K562 (cell line): ENCODE data around the gene TENM4. TPM values are rescaled to one million over a fixed set of nuclear protein-coding genes. Genes with fewer than 3 reads are reported as not detected.
A peak's percentile ranks its signal among the peaks of the same experiment; 100 is the strongest.

ENCODE experiments used
- ATAC-seq: fragments of 200-7000 bp; cut with Tn5 transposase; 3 replicates; pipeline ENCODE4 v1.9.1; 2020; ENCODE audit warnings: moderate library complexity
- BruUV-seq: library from RNA; stranded (reverse); fragments of 400-500 nt; replicated peaks from 2 replicates; lab custom pipeline; 2021; lab: Mats Ljungman, UMichigan
- CTCF ChIA-PET: fragments of 300-600 bp; formaldehyde crosslinking; extraction: SDS; loops from one replicate; lab custom pipeline; 2021; ENCODE audit warnings: low intra/inter-chr PET ratio; lab: Yijun Ruan, JAX
- POLR2A ChIA-PET: fragments of 300-600, 350-650 bp; sonication (Branson Sonifier 250); formaldehyde crosslinking; extraction: SDS; loops from one replicate; lab custom pipeline; 2021; ENCODE audit warnings: antibody characterized with exemption, inconsistent platforms; lab: Yijun Ruan, JAX
- DNase-seq, 4 experiments: peaks; one replicate each; pipeline versions ENCODE4 v3.0.0 to v3.0.0-alpha.2; 2011 to 2018; ENCODE audit warnings: low spot score in 3 of 4, mixed read lengths in 3 of 4; ENCODE audit errors: extremely low read depth in 1 of 4
- FAIRE-seq: peaks from 2 replicates; lab custom pipeline; 2011; peaks lifted over from hg19 to GRCh38; lab: Jason Lieb, UNC
- H2AFZ ChIP-seq: 2 replicates; pipeline ENCODE4 v1.6.0; 2011; ENCODE audit warnings: low read depth, low read length, control low read depth, inconsistent platforms
- H3K27ac ChIP-seq: fragments of 200-600 bp; 3 replicates; pipeline ENCODE4 v1.8.0; 2011; ENCODE audit warnings: low read depth, mild to moderate bottlenecking, control low read depth, inconsistent platforms, low read length, moderate library complexity, mixed read lengths; ENCODE audit errors: extremely low read depth
- H3K27me3 ChIP-seq, 2 experiments: fragments of 300-600 bp in 1 of 2; 2 replicates in 1 of 2; 3 replicates in 1 of 2; pipeline versions ENCODE4 v1.6.0 to v1.8.0; 2011; ENCODE audit warnings: inconsistent platforms in 2 of 2, low read length in 2 of 2, mild to moderate bottlenecking in 1 of 2, mixed read lengths in 1 of 2, moderate library complexity in 1 of 2; ENCODE audit not compliant: control insufficient read depth in 2 of 2, insufficient read depth in 2 of 2
- H3K36me3 ChIP-seq: fragments of 300-600 bp; 3 replicates; pipeline ENCODE4 v1.8.0; 2011; ENCODE audit warnings: mild to moderate bottlenecking, low read length, inconsistent platforms; ENCODE audit not compliant: control insufficient read depth, insufficient read depth
- H3K4me1 ChIP-seq, 2 experiments: fragments of 200-600 bp in 1 of 2; replicated peaks in 1 of 2; 2 replicates in 1 of 2; 3 replicates in 1 of 2; pipeline versions ENCODE4 v1.5.1 to v1.8.0; 2011; ENCODE audit warnings: inconsistent platforms in 2 of 2, low read length in 2 of 2, mild to moderate bottlenecking in 1 of 2, mixed read lengths in 1 of 2, moderate library complexity in 1 of 2; ENCODE audit not compliant: control insufficient read depth in 2 of 2, insufficient read depth in 2 of 2
- H3K4me2 ChIP-seq: 2 replicates; pipeline ENCODE4 v1.6.1; 2011; ENCODE audit warnings: low read length, control low read depth, inconsistent platforms, mixed read lengths; ENCODE audit not compliant: insufficient read depth
- H3K4me3 ChIP-seq: fragments of 200-600 bp; sonication (generic), shearing (Covaris generic); 2 replicates; pipeline ENCODE4 v1.5.1; 2016; ENCODE audit warnings: control low read depth, inconsistent platforms
- H3K79me2 ChIP-seq: fragments of 200-600 bp; 3 replicates; pipeline ENCODE4 v1.8.0; 2011; ENCODE audit warnings: low read length, inconsistent platforms; ENCODE audit not compliant: control insufficient read depth, insufficient read depth
- H3K9ac ChIP-seq, 2 experiments: 2 replicates each; pipeline versions ENCODE4 v1.6.0 to v1.6.1; 2011; ENCODE audit warnings: low read depth in 2 of 2, low read length in 2 of 2, control low read depth in 1 of 2, inconsistent platforms in 1 of 2, mild to moderate bottlenecking in 1 of 2, mixed read lengths in 1 of 2; ENCODE audit not compliant: insufficient read depth in 1 of 2
- H3K9me1 ChIP-seq: one replicate; pipeline ENCODE4 v1.6.0; 2011; ENCODE audit warnings: inconsistent platforms, mild to moderate bottlenecking, low read length, moderate library complexity; ENCODE audit not compliant: control insufficient read depth, insufficient read depth
- H3K9me3 ChIP-seq: replicated peaks from 2 replicates; pipeline ENCODE4 v1.5.1; 2011; ENCODE audit warnings: low read depth, low read length, inconsistent platforms; ENCODE audit not compliant: control insufficient read depth, insufficient read depth
- H4K20me1 ChIP-seq: replicated peaks from 2 replicates; pipeline ENCODE4 v1.6.1; 2011; ENCODE audit warnings: low read length, inconsistent platforms, mixed read lengths; ENCODE audit not compliant: control insufficient read depth, insufficient read depth
- TRIM25 ChIP-seq: fragments of 450-650 bp; IDR thresholded peaks from 2 replicates; pipeline ENCODE4 v1.7.0; 2016; ENCODE audit warnings: borderline replicate concordance
- ZFP36 ChIP-seq: fragments of 150-350 bp; IDR thresholded peaks from 2 replicates; pipeline ENCODE4 v1.6.1; 2018; ENCODE audit warnings: low read length, low read depth; ENCODE audit not compliant: partially characterized antibody
- WGBS: fragments of 100-300 bp; shearing (Covaris generic); methylation state at CpG from one replicate; pipeline ENCODE4 v1.1.6; 2016; ENCODE audit warnings: low coverage, mixed read lengths; ENCODE audit not compliant: insufficient coverage; ENCODE audit errors: missing lambda C conversion rate; 5-methylcytosine and 5-hydroxymethylcytosine counted together
- in situ Hi-C: fragments of 300-500 bp; cut with MboI; formaldehyde crosslinking; loops from 4 replicates; pipeline ENCODE4 v1.15.0; 2018; ENCODE audit warnings: inconsistent platforms, mixed read lengths
- intact Hi-C: fragments of 100-400 bp; cut with micrococcal nuclease; formaldehyde crosslinking; loops from 2 replicates; pipeline ENCODE4 v1.14.2; 2022
- polyA plus RNA-seq, 8 experiments: library from polyadenylated mRNA; depleted of rRNA in 4 of 8; stranded (reverse) in 5 of 8; unstranded in 3 of 8; fragments of >200 nt; fragmentation: Nextera tagmentation in 2 of 8; fragmentation: Illumina TruSeq in 1 of 8; extraction: Ambion mirVana in 2 of 8; extraction: Trizol in 1 of 8; gene quantifications; 2 replicates each; pipeline versions ENCODE4 v1.2.1 to v1.2.3, GENCODE V29; 2011 to 2014; ENCODE audit warnings: inconsistent platforms in 1 of 8, missing spikeins in 1 of 8
- total RNA-seq, 7 experiments: library from RNA; depleted of rRNA in 6 of 7; stranded (reverse); fragments of >200 nt in 6 of 7; fragmentation: Illumina TruSeq in 2 of 7; extraction: Trizol in 2 of 7; gene quantifications; 2 replicates each; pipeline versions ENCODE4 v1.2.1 to v1.2.3, GENCODE V29; 2011 to 2021; ENCODE audit warnings: low replicate concordance in 1 of 7

TENM4 gene
- total and polyA plus RNA-seq, 9 of the 15 experiments (the other 6 are each of a cell fraction or from before 2014, with no cell fraction given), result 0.16 TPM; not detected in 8

DNA sequence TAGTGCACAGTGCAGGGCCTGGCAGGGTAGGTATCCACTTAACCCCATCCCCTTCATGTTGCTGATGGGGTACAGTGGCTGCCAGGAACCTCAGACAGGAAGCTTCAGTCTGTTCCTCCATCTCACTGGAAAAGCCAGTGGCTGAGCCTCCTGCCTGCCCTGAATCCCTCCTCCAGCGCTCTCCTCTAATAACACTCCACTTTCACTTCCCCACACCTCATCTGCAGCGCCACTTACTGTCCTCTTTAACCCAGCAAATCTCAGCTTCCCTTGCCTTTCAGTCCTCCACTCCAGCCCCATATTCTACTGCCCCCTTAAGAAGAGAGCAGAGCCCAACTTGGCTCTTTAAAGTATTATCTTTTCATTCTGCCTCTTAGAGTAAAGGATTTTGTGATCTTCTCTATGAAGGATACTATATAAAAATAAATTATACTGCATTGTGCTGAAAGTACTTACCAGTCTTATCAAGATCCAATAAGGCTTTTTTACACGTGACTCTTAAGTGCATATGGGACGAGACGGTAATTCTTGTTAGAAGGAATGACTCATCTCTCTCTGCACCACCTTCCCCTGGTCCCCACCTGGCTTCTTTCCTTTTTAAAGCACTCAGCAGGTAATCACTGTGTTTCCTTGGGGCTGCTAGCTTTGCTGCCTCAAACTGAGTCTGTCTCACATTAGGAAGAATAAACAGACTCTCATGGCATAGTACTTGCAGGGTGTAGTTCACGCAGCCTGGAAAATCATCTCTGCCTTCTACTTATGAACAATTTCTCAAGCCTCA is 628.1 kb downstream of the TENM4 start:
- Histone ChIP-seq H3K36me3 (no peaks in the 10 kb centered on the region), H3K9me1 (no peaks in the 10 kb centered on the region), H3K27ac (no peak overlapping the region), H4K20me1 (no peaks in the 10 kb centered on the region), H3K9ac (no peak overlapping the region), H2AFZ (no peak overlapping the region), H3K27me3 (no peaks in the 10 kb centered on the region), H3K4me3 (no peak overlapping the region), H3K79me2 (no peaks in the 10 kb centered on the region), H3K4me2 (no peak overlapping the region), H3K9me3 (no peaks in the 10 kb centered on the region), H3K4me1 (no peaks in the 10 kb centered on the region)
- TF ChIP-seq ZFP36 (peak; percentile 68), TRIM25 (no peak)
- in situ Hi-C loops, result no loop called here
- BruUV-seq, result no TSS peak
- ATAC-seq (no peak), FAIRE-seq (no peak), DNase-seq (no peak)
- intact Hi-C loops, result no loop called here
- POLR2A ChIA-PET, result interaction anchor here (0.6 kb wide), 1 partner anchor 168 kb away, joined by 3 read pairs; no protein-coding TSS in a partner anchor
- CTCF ChIA-PET, result interaction anchor here (0.5 kb wide), 1 partner anchor 195 kb away, joined by 3 read pairs; no protein-coding TSS in a partner anchor
- 0% methylated on average over 6 of the region's 6 CpGs for WGBS
